Spleen (tissue), 11 donors: ENCODE data around the gene NCF4. TPM values are rescaled to one million over a fixed set of nuclear protein-coding genes. Genes with fewer than 3 reads are reported as not detected.

ENCODE experiments used
- DNase-seq: peaks from one replicate; pipeline ENCODE4 v3.0.0-alpha.2; 2020
- H3K27ac ChIP-seq, 8 donors: fragments of 200-600 bp; sonication (generic) in 7 of 8; 1 replicate in 4 of 8; 2 replicates in 4 of 8; pipeline versions ENCODE4 v1.5.0 to v1.8.0; 2016 to 2021; ENCODE audit warnings: inconsistent platforms in 4 of 8, mild to moderate bottlenecking in 4 of 8, moderate library complexity in 1 of 8
- H3K27me3 ChIP-seq, 7 donors: fragments of 200-600 bp; sonication (generic) in 6 of 7; replicated peaks in 1 of 7; 1 replicate in 4 of 7; 2 replicates in 3 of 7; pipeline versions ENCODE4 v1.5.0 to v1.8.0; 2016 to 2021; ENCODE audit warnings: inconsistent platforms in 3 of 7, mild to moderate bottlenecking in 1 of 7
- H3K36me3 ChIP-seq, 6 donors: fragments of 200-600 bp; sonication (generic) in 5 of 6; 1 replicate in 4 of 6; 2 replicates in 2 of 6; pipeline versions ENCODE4 v1.5.0 to v1.8.0; 2016 to 2021; ENCODE audit warnings: inconsistent platforms in 2 of 6
- H3K4me1 ChIP-seq, 6 donors: fragments of 200-600 bp; sonication (generic) in 5 of 6; 1 replicate in 3 of 6; 2 replicates in 3 of 6; pipeline versions ENCODE4 v1.5.0 to v1.8.0; 2016 to 2021; ENCODE audit warnings: inconsistent platforms in 3 of 6
- H3K4me3 ChIP-seq, 8 donors: fragments of 200-600 bp; sonication (generic) in 7 of 8; 1 replicate in 4 of 8; 2 replicates in 4 of 8; pipeline versions ENCODE4 v1.5.0 to v1.8.0; 2016 to 2021; ENCODE audit warnings: inconsistent platforms in 4 of 8, mild to moderate bottlenecking in 4 of 8, moderate library complexity in 2 of 8
- H3K9me3 ChIP-seq, 8 donors: fragments of 200-600 bp; sonication (generic) in 7 of 8; 1 replicate in 4 of 8; 2 replicates in 4 of 8; pipeline versions ENCODE4 v1.5.0 to v1.8.0; 2016 to 2021; ENCODE audit warnings: inconsistent platforms in 4 of 8
- CTCF ChIP-seq, 11 experiments: fragments of 200-600 bp in 7 of 11; fragments of 450-650 bp in 4 of 11; sonication (generic) in 4 of 11; IDR thresholded peaks in 8 of 11; conservative IDR thresholded peaks in 3 of 11; 1 replicate in 7 of 11; 2 replicates in 4 of 11; pipeline versions ENCODE4 v1.4.0 to v1.8.0; 2016 to 2021; ENCODE audit warnings: antibody characterized with exemption in 11 of 11, inconsistent platforms in 4 of 11, mild to moderate bottlenecking in 1 of 11
- POLR2A ChIP-seq, 3 donors: fragments of 450-650 bp; IDR thresholded peaks; one replicate each; pipeline ENCODE4 v1.5.1; 2017; ENCODE audit warnings: antibody characterized with exemption in 3 of 3, mild to moderate bottlenecking in 1 of 3
- POLR2AphosphoS5 ChIP-seq, 3 donors: sonication (generic); formaldehyde crosslinking; IDR thresholded peaks; one replicate each; pipeline ENCODE4 v1.5.1; 2017; ENCODE audit warnings: antibody characterized with exemption in 3 of 3
- WGBS, 5 donors: extraction: QIAGEN DNeasy Blood & Tissue Kit in 3 of 5; methylation state at CpG; one replicate each; pipeline versions ENCODE4 v1.1.5 to v1.1.7; 2013 to 2018; 5-methylcytosine and 5-hydroxymethylcytosine counted together
- intact Hi-C: fragments of 100-400 bp; cut with DNase I; formaldehyde crosslinking; loops from one replicate; pipeline ENCODE4 v1.15.0; 2023; ENCODE audit warnings: low total_unique reads
- polyA plus RNA-seq, 3 donors: library from polyadenylated mRNA; stranded (reverse); fragments of 200-250 nt; gene quantifications; one replicate each; pipeline ENCODE4 v1.2.1, GENCODE V29; 2013
- total RNA-seq, 7 donors: library from RNA; depleted of rRNA in 3 of 7; stranded (reverse); fragments of >200 nt in 3 of 7; fragmentation: NEBNext Ultra II Directional in 4 of 7; extraction: Animal tissue kit (Norgen Biotek cat#: 25700) in 4 of 7; gene quantifications; one replicate each; pipeline versions ENCODE4 v1.1.0 to v1.2.1, GENCODE V29; 2016 to 2021
- donor health status: healthy with polysubstance abuse.
- donor health status: DM: no; HTN: no; CAD: no; lungs with moderate emphysema.
- donor health status: DM: no; HTN: no; CAD: no.
- donor health status: Bipolar disorder and iron deficiency.
- donor health status: healthy.
- donor health status: DM: no; HTN: no; CAD: no.
- donor health status: DM: yes; HTN: yes; CAD: no.

Gene NCF4
- total and polyA plus RNA-seq, 10 donors, result 89.0 to 222 (median 154) TPM

GRCh38 chr22:36874736-36875135 lies 13.9 kb downstream of the NCF4 start:
- H3K9me3 ChIP-seq, result peaks cover 0 to 7% (median under 1%) of the 10 kb centered on the region in 8 donors
- DNase-seq, result no peak
- intact Hi-C loops, result no loop called here
- TF ChIP-seq POLR2A (IDR thresholded peaks at IDR 0.05) (no peak), CTCF (IDR thresholded peaks at IDR 0.05 in 8 of 11, conservative IDR thresholded peaks at IDR 0.05 in 3 of 11) (no peak), POLR2AphosphoS5 (IDR thresholded peaks at IDR 0.05) (no peak)
- peaks cover 0 to 38% (median 16%) of the 10 kb centered on the region in 6 donors for H3K4me1 ChIP-seq
- peak overlapping the region in 1 of 8 donors; percentile 46 for H3K4me3 ChIP-seq
- H3K27me3 ChIP-seq, result peaks cover 0 to 11% (median 0%) of the 10 kb centered on the region in 7 donors
- peaks cover 0 to 94% (median 42%) of the 10 kb centered on the region in 6 donors for H3K36me3 ChIP-seq
- 77 to 95% (median 90%) methylated on average over 8 to 9 of the region's 9 CpGs for WGBS, 5 donors
- H3K27ac ChIP-seq, result peak overlapping the region in 6 of 8 donors; percentile 76 to 91 (median 84)

GRCh38 chr22:36875741-36876140 lies 14.9 kb downstream of the NCF4 start:
- TF ChIP-seq CTCF (IDR thresholded peaks at IDR 0.05 in 8 of 11, conservative IDR thresholded peaks at IDR 0.05 in 3 of 11) (no peak), POLR2AphosphoS5 (IDR thresholded peaks at IDR 0.05) (no peak), POLR2A (IDR thresholded peaks at IDR 0.05) (no peak)
- peaks cover 0 to 11% (median 0%) of the 10 kb centered on the region in 7 donors for H3K27me3 ChIP-seq
- intact Hi-C loops, result no loop called here
- peak overlapping the region in 3 of 8 donors; percentile 27 to 91 (median 90) for H3K27ac ChIP-seq
- H3K36me3 ChIP-seq, result peaks cover 0 to 84% (median 39%) of the 10 kb centered on the region in 6 donors
- H3K9me3 ChIP-seq, result peaks cover 4 to 17% (median 8%) of the 10 kb centered on the region in 8 donors
- 84 to 92% (median 87%) methylated on average over 6 of the region's 6 CpGs for WGBS, 5 donors
- no peak overlapping the region for H3K4me3 ChIP-seq
- no peak for DNase-seq
- H3K4me1 ChIP-seq, result peaks cover 0 to 38% (median 16%) of the 10 kb centered on the region in 6 donors

- Histone ChIP-seq H3K4me1 (peaks cover 0 to 10% (median under 1%) of the 10 kb centered on the region in 6 donors), H3K4me3 (no peak overlapping the region), H3K9me3 (peaks cover 4 to 52% (median 36%) of the 10 kb centered on the region in 8 donors), H3K27ac (no peak overlapping the region), H3K36me3 (peaks cover 0 to 45% (median 26%) of the 10 kb centered on the region in 6 donors), H3K27me3 (peaks cover 0 to 18% (median 0%) of the 10 kb centered on the region in 7 donors)
- WGBS, 5 donors, result 64 to 91% (median 78%) methylated on average over 7 of the region's 7 CpGs
- no peak for DNase-seq
- intact Hi-C loops, result no loop called here
- TF ChIP-seq POLR2A (IDR thresholded peaks at IDR 0.05) (no peak), POLR2AphosphoS5 (IDR thresholded peaks at IDR 0.05) (no peak), CTCF (IDR thresholded peaks at IDR 0.05 in 8 of 11, conservative IDR thresholded peaks at IDR 0.05 in 3 of 11) (no peak)
These were observed 19.0 kb downstream of the NCF4 start for GRCh38 chr22:36879775-36880174.

- peak overlapping the region in 3 of 8 donors; percentile 3 to 35 (median 19) for H3K27ac ChIP-seq
- no peak overlapping the region for H3K4me3 ChIP-seq
- peaks cover 0 to 17% (median 2%) of the 10 kb centered on the region in 6 donors for H3K4me1 ChIP-seq
- H3K9me3 ChIP-seq, result peaks cover 4 to 52% (median 36%) of the 10 kb centered on the region in 8 donors
- peaks cover 0 to 18% (median 0%) of the 10 kb centered on the region in 7 donors for H3K27me3 ChIP-seq
- intact Hi-C loops, result no loop called here
- 25 to 54% (median 41%) methylated on average over 1 of the region's 1 CpG for WGBS, 5 donors
- peaks cover 0 to 26% (median 11%) of the 10 kb centered on the region in 6 donors for H3K36me3 ChIP-seq
- TF ChIP-seq POLR2A (IDR thresholded peaks at IDR 0.05), result no peak
- no peak for TF ChIP-seq POLR2AphosphoS5 (IDR thresholded peaks at IDR 0.05)
- no peak for TF ChIP-seq CTCF (IDR thresholded peaks at IDR 0.05 in 8 of 11, conservative IDR thresholded peaks at IDR 0.05 in 3 of 11)
- no peak for DNase-seq
These were observed 20.9 kb downstream of the NCF4 start for GRCh38 chr22:36881504-36882245.
